ENCODE results near the gene MEI4. TPM values are rescaled to one million over a fixed set of nuclear protein-coding genes. Genes with fewer than 3 reads are reported as not detected.

The MEI4 gene
- total RNA-seq, 1 donor from 2014 or later = not detected

GRCh38 chr6:77778527-77778926 lies 125.7 kb downstream of the MEI4 start:
- no peak for TF ChIP-seq CTCF (IDR thresholded peaks at IDR 0.05)
- ChIA-PET CTCF (no interaction called here), POLR2A (no interaction called here)
- no peaks in the 10 kb centered on the region for H3K27me3 Mint-ChIP-seq
- DNase-seq (no peak), ATAC-seq (ENCODE audit: low read depth) (no peak)
- H3K27ac Mint-ChIP-seq = no peak overlapping the region
- no peaks in the 10 kb centered on the region for H3K4me1 Mint-ChIP-seq
- H3K9me3 Mint-ChIP-seq = peaks cover 4% of the 10 kb centered on the region
- no peak overlapping the region for H3K4me3 Mint-ChIP-seq
- intact Hi-C loops (cut with micrococcal nuclease) = no loop called here
- no peaks in the 10 kb centered on the region for H3K36me3 Mint-ChIP-seq (ENCODE audit: low read depth)

- Mint-ChIP-seq H3K4me3 (no peak overlapping the region), H3K4me1 (no peaks in the 10 kb centered on the region), H3K9me3 (no peaks in the 10 kb centered on the region), H3K27ac (no peak overlapping the region), H3K36me3 (ENCODE audit: low read depth) (no peaks in the 10 kb centered on the region), H3K27me3 (no peaks in the 10 kb centered on the region)
- no peak for TF ChIP-seq CTCF (IDR thresholded peaks at IDR 0.05)
- ChIA-PET POLR2A (no interaction called here), CTCF (no interaction called here)
- ATAC-seq (ENCODE audit: low read depth) (no peak), DNase-seq (no peak)
- intact Hi-C loops (cut with micrococcal nuclease) = no loop called here
Measured at GRCh38 chr6:77786935-77787629, 134.2 kb downstream of the MEI4 start.

GRCh38 chr6:77796824-77797809 lies 144.3 kb downstream of the MEI4 start:
- ATAC-seq (ENCODE audit: low read depth) (no peak), DNase-seq (no peak)
- H3K36me3 Mint-ChIP-seq (ENCODE audit: low read depth) = no peaks in the 10 kb centered on the region
- ChIA-PET CTCF (no interaction called here), POLR2A (no interaction called here)
- peaks cover 7% of the 10 kb centered on the region for H3K9me3 Mint-ChIP-seq
- no peak overlapping the region for H3K27ac Mint-ChIP-seq
- no peak overlapping the region for H3K4me3 Mint-ChIP-seq
- intact Hi-C loops (cut with micrococcal nuclease) = no loop called here
- H3K4me1 Mint-ChIP-seq = no peaks in the 10 kb centered on the region
- no peaks in the 10 kb centered on the region for H3K27me3 Mint-ChIP-seq
- no peak for TF ChIP-seq CTCF (IDR thresholded peaks at IDR 0.05)

GRCh38 chr6:77812304-77812703 lies 159.5 kb downstream of the MEI4 start:
- CTCF ChIA-PET = no interaction called here
- ATAC-seq (ENCODE audit: low read depth) (no peak), DNase-seq (no peak)
- H3K27ac Mint-ChIP-seq = no peak overlapping the region
- no peak for TF ChIP-seq CTCF (IDR thresholded peaks at IDR 0.05)
- H3K9me3 Mint-ChIP-seq = peaks cover 6% of the 10 kb centered on the region
- no peak overlapping the region for H3K4me3 Mint-ChIP-seq
- intact Hi-C loops (cut with micrococcal nuclease) = no loop called here
- H3K4me1 Mint-ChIP-seq = no peaks in the 10 kb centered on the region
- POLR2A ChIA-PET = no interaction called here
- no peaks in the 10 kb centered on the region for H3K27me3 Mint-ChIP-seq
- H3K36me3 Mint-ChIP-seq (ENCODE audit: low read depth) = no peaks in the 10 kb centered on the region

- Mint-ChIP-seq H3K4me3 (no peak overlapping the region), H3K4me1 (no peaks in the 10 kb centered on the region), H3K27ac (no peak overlapping the region), H3K36me3 (ENCODE audit: low read depth) (no peaks in the 10 kb centered on the region), H3K9me3 (peaks cover 6% of the 10 kb centered on the region), H3K27me3 (no peaks in the 10 kb centered on the region)
- CTCF ChIA-PET = no interaction called here
- intact Hi-C loops (cut with micrococcal nuclease) = no loop called here
- DNase-seq (no peak), ATAC-seq (ENCODE audit: low read depth) (no peak)
- TF ChIP-seq CTCF (IDR thresholded peaks at IDR 0.05) = no peak
- POLR2A ChIA-PET = no interaction called here
Measured at GRCh38 chr6:77813090-77813489, 160.3 kb downstream of the MEI4 start.

Measured in activated B cell treated with CpG ODN at 0.5 μM for 24 hours (primary cell).